Upper lobe of left lung (tissue), 4 donors: ENCODE results near the gene CEP128.

ENCODE experiments used
- POLR2AphosphoS5 ChIP-seq, 2 donors: sonication (generic); formaldehyde crosslinking; IDR thresholded peaks; one replicate each; pipeline ENCODE4 v1.5.1; 2017; ENCODE audit warnings: antibody characterized with exemption in 2 of 2
- TF ChIP-seq, protein P1 (sequence below), 6 experiments: fragments of 450-650 bp in 4 of 6; fragments of 200-600 bp in 2 of 6; sonication (generic) in 2 of 6; IDR thresholded peaks; one replicate each; pipeline ENCODE4 v1.5.1; 2016 to 2019; ENCODE audit warnings: antibody characterized with exemption in 6 of 6

DNA sequence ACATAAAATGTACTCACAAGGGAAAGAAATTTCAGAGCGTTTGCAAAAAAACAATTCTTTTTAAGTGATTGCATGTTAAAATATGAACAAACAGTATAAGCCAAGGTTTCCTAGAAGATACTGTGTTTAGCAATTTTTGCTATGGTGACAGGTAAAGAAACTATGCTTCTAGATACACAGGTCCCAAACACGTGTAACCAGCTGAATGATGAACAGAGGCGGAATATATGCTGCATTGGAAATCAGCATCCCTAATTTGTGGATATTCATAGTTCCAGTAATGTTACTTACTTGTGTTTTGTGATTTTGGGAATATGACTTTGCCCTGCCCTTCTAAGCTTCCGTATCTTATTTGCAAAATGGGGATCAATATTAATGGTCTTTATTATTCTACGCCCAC lies 403.9 kb downstream of the CEP128 start:
- TF ChIP-seq, protein P1, sequence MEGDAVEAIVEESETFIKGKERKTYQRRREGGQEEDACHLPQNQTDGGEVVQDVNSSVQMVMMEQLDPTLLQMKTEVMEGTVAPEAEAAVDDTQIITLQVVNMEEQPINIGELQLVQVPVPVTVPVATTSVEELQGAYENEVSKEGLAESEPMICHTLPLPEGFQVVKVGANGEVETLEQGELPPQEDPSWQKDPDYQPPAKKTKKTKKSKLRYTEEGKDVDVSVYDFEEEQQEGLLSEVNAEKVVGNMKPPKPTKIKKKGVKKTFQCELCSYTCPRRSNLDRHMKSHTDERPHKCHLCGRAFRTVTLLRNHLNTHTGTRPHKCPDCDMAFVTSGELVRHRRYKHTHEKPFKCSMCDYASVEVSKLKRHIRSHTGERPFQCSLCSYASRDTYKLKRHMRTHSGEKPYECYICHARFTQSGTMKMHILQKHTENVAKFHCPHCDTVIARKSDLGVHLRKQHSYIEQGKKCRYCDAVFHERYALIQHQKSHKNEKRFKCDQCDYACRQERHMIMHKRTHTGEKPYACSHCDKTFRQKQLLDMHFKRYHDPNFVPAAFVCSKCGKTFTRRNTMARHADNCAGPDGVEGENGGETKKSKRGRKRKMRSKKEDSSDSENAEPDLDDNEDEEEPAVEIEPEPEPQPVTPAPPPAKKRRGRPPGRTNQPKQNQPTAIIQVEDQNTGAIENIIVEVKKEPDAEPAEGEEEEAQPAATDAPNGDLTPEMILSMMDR (IDR thresholded peaks at IDR 0.05), result no peak
- no peak for TF ChIP-seq POLR2AphosphoS5 (IDR thresholded peaks at IDR 0.05)
